ENCODE measurements around the gene MCRIP1.

- TF ChIP-seq, protein P1, sequence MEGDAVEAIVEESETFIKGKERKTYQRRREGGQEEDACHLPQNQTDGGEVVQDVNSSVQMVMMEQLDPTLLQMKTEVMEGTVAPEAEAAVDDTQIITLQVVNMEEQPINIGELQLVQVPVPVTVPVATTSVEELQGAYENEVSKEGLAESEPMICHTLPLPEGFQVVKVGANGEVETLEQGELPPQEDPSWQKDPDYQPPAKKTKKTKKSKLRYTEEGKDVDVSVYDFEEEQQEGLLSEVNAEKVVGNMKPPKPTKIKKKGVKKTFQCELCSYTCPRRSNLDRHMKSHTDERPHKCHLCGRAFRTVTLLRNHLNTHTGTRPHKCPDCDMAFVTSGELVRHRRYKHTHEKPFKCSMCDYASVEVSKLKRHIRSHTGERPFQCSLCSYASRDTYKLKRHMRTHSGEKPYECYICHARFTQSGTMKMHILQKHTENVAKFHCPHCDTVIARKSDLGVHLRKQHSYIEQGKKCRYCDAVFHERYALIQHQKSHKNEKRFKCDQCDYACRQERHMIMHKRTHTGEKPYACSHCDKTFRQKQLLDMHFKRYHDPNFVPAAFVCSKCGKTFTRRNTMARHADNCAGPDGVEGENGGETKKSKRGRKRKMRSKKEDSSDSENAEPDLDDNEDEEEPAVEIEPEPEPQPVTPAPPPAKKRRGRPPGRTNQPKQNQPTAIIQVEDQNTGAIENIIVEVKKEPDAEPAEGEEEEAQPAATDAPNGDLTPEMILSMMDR (IDR thresholded peaks at IDR 0.05), result no peak
- TF ChIP-seq POLR2A (IDR thresholded peaks at IDR 0.05), result no peak
Measured at GRCh38 chr17:81794074-81794476, 39.0 kb downstream of the MCRIP1 start.

All from thyroid gland (tissue), 4 donors.